ENCODE results near the gene HACD2.
A peak's percentile ranks its signal among the peaks of the same experiment; 100 is the strongest.

The HACD2 gene

GRCh38 chr3:123622766-123623165 is 37.9 kb upstream of the HACD2 start:
- H3K4me3 ChIP-seq (ENCODE audit: low read depth, low read length), result no peak overlapping the region
- TF ChIP-seq CTCF (IDR thresholded peaks at IDR 0.05; ENCODE audit: low read depth, low read length), result no peak
- DNase-seq (ENCODE audit: low read depth), result no peak

GRCh38 chr3:123621850-123622189 is 37.0 kb upstream of the HACD2 start:
- no peak for DNase-seq (ENCODE audit: low read depth)
- TF ChIP-seq POLR2A (IDR thresholded peaks at IDR 0.05; ENCODE audit: extremely low read depth, insufficient read length), result no peak
- TF ChIP-seq MYC (IDR thresholded peaks at IDR 0.05; ENCODE audit: low read depth, low read length), result no peak
- no peak for TF ChIP-seq CTCF (IDR thresholded peaks at IDR 0.05; ENCODE audit: low read depth, low read length)
- TF ChIP-seq MAX (IDR thresholded peaks at IDR 0.05; ENCODE audit: low read depth, low read length), result no peak
- H3K4me3 ChIP-seq (ENCODE audit: low read depth, low read length), result no peak overlapping the region

- TF ChIP-seq MYC (IDR thresholded peaks at IDR 0.05; ENCODE audit: low read depth, low read length) (no peak), CTCF (IDR thresholded peaks at IDR 0.05; ENCODE audit: low read depth, low read length) (no peak), MAX (IDR thresholded peaks at IDR 0.05; ENCODE audit: low read depth, low read length) (no peak), POLR2A (IDR thresholded peaks at IDR 0.05; ENCODE audit: extremely low read depth, insufficient read length) (no peak)
- no peak overlapping the region for H3K4me3 ChIP-seq (ENCODE audit: low read depth, low read length)
- no peak for DNase-seq (ENCODE audit: low read depth)
Measured at GRCh38 chr3:123621186-123621849, 36.5 kb upstream of the HACD2 start.

- TF ChIP-seq CTCF (IDR thresholded peaks at IDR 0.05; ENCODE audit: low read depth, low read length), result no peak
- TF ChIP-seq POLR2A (IDR thresholded peaks at IDR 0.05; ENCODE audit: extremely low read depth, insufficient read length), result no peak
- H3K4me3 ChIP-seq (ENCODE audit: low read depth, low read length), result no peak overlapping the region
- DNase-seq (ENCODE audit: low read depth), result no peak
Measured at GRCh38 chr3:123620343-123620742, 35.5 kb upstream of the HACD2 start.

- H3K4me3 ChIP-seq (ENCODE audit: low read depth, low read length), result no peak overlapping the region
- TF ChIP-seq POLR2A (IDR thresholded peaks at IDR 0.05; ENCODE audit: extremely low read depth, insufficient read length), result no peak
- TF ChIP-seq MAX (IDR thresholded peaks at IDR 0.05; ENCODE audit: low read depth, low read length), result no peak
- no peak for TF ChIP-seq CTCF (IDR thresholded peaks at IDR 0.05; ENCODE audit: low read depth, low read length)
- no peak for TF ChIP-seq MYC (IDR thresholded peaks at IDR 0.05; ENCODE audit: low read depth, low read length)
- DNase-seq (ENCODE audit: low read depth), result peak; percentile 89
Measured at GRCh38 chr3:123618768-123619484, 34.1 kb upstream of the HACD2 start.
